Measurements from ENCODE around the gene TMUB1. TPM values are rescaled to one million over a fixed set of nuclear protein-coding genes. Genes with fewer than 3 reads are reported as not detected.
A peak's percentile ranks its signal among the peaks of the same experiment; 100 is the strongest.

Gene TMUB1
- total and polyA plus RNA-seq, 5 experiments from 2014 or later, result 41.8 to 70.6 (median 45.6) TPM

DNA sequence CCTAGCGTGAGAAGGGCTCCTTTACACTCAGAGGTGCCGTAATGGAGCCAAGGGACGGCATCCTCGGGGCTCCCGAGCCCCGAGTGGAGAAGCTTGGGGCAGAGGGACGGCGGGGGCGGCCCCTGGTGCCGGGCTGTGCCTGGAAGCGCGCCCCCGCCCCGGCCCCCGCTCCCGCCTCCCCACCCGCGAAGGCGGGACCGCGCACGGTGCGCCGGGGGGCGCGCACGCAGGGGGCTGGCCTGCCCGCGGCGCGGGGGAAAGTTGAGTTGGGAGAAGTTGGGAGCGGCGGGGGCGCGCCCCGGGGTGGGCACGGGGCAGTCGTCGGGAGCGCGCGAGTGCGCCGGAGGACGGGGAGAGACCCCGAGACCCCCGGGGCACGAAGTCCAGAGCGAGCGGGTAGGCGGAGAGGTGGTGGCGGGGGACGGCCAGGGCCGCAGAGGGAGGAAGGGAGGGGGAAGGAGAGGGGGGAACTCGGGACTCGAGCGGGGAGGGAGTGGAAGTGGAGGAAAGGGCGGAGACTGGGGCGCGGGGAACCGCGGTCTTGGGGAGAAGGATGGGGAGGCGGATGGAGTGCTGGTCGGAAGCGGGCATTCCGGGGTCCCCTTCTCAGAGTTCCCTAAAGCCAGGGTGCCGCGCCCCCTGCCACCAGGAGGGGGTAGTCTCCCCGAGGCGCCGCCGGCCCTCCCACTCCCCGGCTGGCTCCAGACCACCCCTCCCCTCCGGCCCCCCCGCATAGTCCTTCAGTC lies 23.8 kb downstream of the TMUB1 start, which contains the start of gene SLC4A2:
Gene SLC4A2, plus strand, starts transcription at position 223 of the 746 bp plus-strand sequence. CDS start 2,399 bp downstream, outside the sequence.
- POLR2A ChIA-PET, result interaction anchor here (1.0 to 5.2 kb wide), 6 partner anchors 20 to 49 kb away, joined by 3 to 42 read pairs (median 14); partner anchors contain the start of genes ABCB8, AGAP3, FASTK and TMUB1
- Mint-ChIP-seq H3K27me3 (no peaks in the 10 kb centered on the region), H3K36me3 (peaks cover 0 to 6% (median 0%) of the 10 kb centered on the region in 3 donors), H3K9me3 (no peaks in the 10 kb centered on the region), H3K4me1 (peaks cover 17 to 48% (median 42%) of the 10 kb centered on the region in 4 donors), H3K27ac (peak within 1 kb of the TSS; percentile 85 to 98 (median 96)), H3K4me3 (peak within 1 kb of the TSS; percentile 88 to 97 (median 94))
- DNase-seq (peak; percentile 52 to 79 (median 70)), ATAC-seq (peak in 1 of 2 donors; percentile 4)

DNA sequence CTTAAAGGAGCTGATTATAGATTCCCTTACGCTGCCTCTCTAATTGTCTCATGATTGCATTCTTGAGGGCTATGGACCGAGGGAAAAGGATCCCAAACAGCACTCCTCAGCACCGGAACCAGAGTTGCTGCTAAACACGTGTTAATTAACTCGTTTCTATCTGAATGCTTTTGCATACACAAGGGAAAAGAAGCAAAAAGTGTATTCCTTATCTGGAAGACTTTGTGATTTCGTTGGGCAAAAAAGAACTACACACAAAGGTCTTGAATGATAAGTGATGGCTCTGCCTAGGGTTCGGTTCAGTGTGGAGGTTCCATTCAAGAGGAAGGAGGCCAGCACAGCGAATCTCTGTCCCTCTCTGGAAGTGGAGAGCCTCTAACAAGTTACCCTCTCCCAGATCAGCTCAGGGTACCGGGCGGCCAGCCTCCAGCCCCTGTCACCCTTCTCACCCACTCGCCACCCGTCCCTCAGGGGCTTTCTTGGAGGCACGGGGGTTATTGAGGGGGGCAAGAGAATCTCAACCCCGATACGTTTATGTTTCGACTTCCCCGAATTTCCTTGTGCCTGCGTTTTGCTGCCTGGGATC lies 24.4 kb downstream of the TMUB1 start:
- Mint-ChIP-seq H3K4me3 (peak overlapping the region; percentile 88 to 97 (median 94)), H3K36me3 (peaks cover 0 to 3% (median 0%) of the 10 kb centered on the region in 3 donors), H3K9me3 (no peaks in the 10 kb centered on the region), H3K4me1 (peaks cover 17 to 53% (median 42%) of the 10 kb centered on the region in 4 donors), H3K27me3 (peaks cover 0 to 1% (median 0%) of the 10 kb centered on the region in 5 donors), H3K27ac (peak overlapping the region; percentile 85 to 98 (median 96))
- POLR2A ChIA-PET, result interaction anchor here (0.6 to 5.2 kb wide), 8 partner anchors 20 to 690 kb away, joined by 3 to 42 read pairs (median 12); partner anchors contain the start of genes ABCB8, AGAP3, ATG9B and FASTK
- DNase-seq (peak in 1 of 10 donors; percentile 13), ATAC-seq (no peak)

DNA sequence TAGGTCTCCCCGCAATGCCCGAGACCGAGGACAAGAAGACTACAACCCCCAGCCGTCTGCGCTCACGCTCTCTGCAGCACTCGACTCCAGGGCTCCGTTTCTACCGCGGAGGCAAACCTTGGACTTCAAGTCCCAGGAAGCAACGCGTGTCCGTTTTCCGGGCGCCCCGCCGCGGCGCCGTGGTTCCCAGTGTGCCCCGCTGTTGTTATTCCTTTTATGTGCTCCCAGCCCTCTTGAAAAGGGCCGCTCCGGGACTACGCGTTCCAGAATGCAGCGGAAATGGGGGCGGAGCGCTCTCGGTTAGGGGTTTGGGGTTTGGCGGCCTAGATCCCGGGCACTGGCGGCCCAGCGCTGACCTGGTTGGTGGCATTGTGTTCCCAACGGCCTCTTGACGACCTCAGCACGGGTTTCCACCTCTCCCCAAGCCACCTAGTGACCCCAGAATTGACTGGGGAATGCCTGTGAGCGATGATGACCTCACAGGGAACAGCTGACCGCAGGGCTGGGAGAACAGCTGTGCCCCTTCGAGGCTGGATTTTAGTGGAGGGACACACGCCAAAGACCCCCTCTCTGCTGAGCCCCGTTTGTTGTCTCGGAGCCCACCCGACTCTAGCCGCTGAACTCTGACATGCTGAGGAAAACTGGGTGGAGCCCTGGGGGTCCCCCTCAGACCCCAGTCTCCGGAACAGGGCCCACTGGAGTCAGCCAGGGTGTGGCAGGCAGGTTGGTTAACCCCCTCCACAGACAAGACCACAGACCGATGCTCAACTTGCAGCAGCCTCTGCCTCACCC lies 25.1 kb downstream of the TMUB1 start:
- peak overlapping the region; percentile 85 to 98 (median 96) for H3K27ac Mint-ChIP-seq
- H3K36me3 Mint-ChIP-seq, result peaks cover 0 to under 1% (median 0%) of the 10 kb centered on the region in 3 donors
- H3K27me3 Mint-ChIP-seq, result peaks cover 0 to 1% (median 0%) of the 10 kb centered on the region in 5 donors
- no peaks in the 10 kb centered on the region for H3K9me3 Mint-ChIP-seq
- POLR2A ChIA-PET, result interaction anchor here (0.6 to 5.2 kb wide), 8 partner anchors 21 to 689 kb away, joined by 3 to 42 read pairs (median 12); partner anchors contain the start of genes ABCB8, AGAP3, ATG9B and FASTK
- H3K4me1 Mint-ChIP-seq, result peaks cover 18 to 51% (median 44%) of the 10 kb centered on the region in 4 donors
- DNase-seq (peak; percentile 91 to 99 (median 98)), ATAC-seq (peak; percentile 91)
- H3K4me3 Mint-ChIP-seq, result peak overlapping the region; percentile 88 to 97 (median 94)

DNA sequence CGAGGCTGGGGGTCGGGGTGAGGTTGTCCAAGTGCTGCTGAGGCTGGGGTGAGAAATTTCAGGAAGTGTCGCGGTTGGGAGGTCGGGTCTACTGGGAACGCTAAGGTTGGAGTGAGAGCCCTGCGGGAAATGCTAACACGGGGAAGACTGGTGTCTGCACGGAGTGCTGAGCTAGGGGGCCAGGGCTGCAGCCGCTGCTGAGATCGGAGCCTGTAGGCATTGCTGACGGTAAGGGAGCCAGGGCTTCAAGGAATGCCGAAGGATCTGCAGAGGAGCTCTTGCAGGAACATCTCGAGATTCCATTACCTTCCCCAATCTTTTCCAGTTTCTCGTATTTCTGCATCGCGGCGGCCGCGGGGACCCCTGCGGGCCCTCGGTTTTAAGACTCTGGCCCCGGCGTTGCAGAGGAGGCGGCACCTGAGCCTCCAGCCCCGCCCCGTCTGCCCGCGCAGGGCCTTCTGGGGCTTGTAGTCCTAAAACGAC lies 25.7 kb downstream of the TMUB1 start, which contains the start of gene CDK5:
Gene CDK5, minus strand, starts transcription at position 392 of the 483 bp plus-strand sequence. Its CDS starts 49 bp downstream, at position 343.
- peak; percentile 6 to 13 for ATAC-seq
- Mint-ChIP-seq H3K27me3 (peaks cover 0 to 3% (median 0%) of the 10 kb centered on the region in 5 donors), H3K36me3 (no peaks in the 10 kb centered on the region), H3K4me1 (peaks cover 21 to 56% (median 49%) of the 10 kb centered on the region in 4 donors), H3K9me3 (no peaks in the 10 kb centered on the region), H3K4me3 (peak within 1 kb of the TSS; percentile 88 to 97 (median 94)), H3K27ac (peak within 1 kb of the TSS; percentile 85 to 98 (median 96))
- POLR2A ChIA-PET, result interaction anchor here (1.0 to 5.2 kb wide), 5 partner anchors 22 to 60 kb away, joined by 3 to 42 read pairs (median 23); partner anchors contain the start of genes ABCB8, AGAP3, FASTK and TMUB1
- DNase-seq, result no peak

DNA sequence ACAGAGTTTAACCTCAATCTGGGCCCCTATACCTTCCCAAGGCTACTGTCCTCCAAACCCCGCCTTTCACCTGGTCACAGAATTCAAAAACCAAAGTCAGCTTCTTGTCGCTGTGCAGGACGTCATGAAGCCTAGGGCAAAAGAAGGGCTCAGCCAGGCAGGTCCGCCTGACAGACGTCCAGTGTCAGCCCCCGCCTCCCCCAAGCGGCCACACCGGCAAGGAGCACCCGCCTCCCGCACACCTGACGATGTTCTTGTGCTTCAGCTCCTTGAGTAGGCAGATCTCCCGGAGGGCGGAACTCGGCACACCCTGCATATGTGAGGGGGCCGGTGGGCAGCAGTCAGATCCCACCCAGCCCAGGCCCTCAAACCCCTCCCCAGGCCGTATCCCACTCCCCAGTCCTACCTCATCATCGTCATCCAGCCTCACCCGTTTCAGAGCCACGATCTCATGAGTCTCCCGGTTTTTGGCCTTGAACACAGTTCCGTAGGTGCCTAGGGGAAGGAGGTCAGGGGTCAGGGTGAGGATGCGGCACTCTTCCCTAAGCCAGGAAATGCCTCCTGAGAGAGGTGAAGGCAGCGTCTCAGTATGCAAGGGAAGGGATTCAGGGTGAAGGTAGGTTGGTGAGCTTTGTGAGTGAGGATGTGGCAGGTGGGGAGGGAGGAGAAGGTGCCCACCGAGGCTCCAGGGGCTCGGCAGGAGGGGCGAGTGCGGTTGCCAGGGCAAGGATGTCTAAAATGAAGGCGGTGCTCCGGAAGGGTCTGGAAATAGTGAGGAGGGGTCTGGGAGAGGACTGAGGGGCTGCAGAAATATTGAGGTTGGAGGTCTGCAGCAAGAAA lies 26.4 kb downstream of the TMUB1 start:
- peaks cover 21 to 58% (median 51%) of the 10 kb centered on the region in 4 donors for H3K4me1 Mint-ChIP-seq
- H3K4me3 Mint-ChIP-seq, result peak overlapping the region; percentile 88 to 97 (median 94)
- ATAC-seq (no peak), DNase-seq (no peak)
- peak overlapping the region in 8 of 10 donors; percentile 31 to 97 (median 86) for H3K27ac Mint-ChIP-seq
- peaks cover 0 to 4% (median 0%) of the 10 kb centered on the region in 5 donors for H3K27me3 Mint-ChIP-seq
- no peaks in the 10 kb centered on the region for H3K36me3 Mint-ChIP-seq
- POLR2A ChIA-PET, result interaction anchor here (0.8 to 5.2 kb wide), 6 partner anchors 22 to 60 kb away, joined by 3 to 42 read pairs (median 22); partner anchors contain the start of genes ABCB8, AGAP3, FASTK and TMUB1
- H3K9me3 Mint-ChIP-seq, result no peaks in the 10 kb centered on the region

DNA sequence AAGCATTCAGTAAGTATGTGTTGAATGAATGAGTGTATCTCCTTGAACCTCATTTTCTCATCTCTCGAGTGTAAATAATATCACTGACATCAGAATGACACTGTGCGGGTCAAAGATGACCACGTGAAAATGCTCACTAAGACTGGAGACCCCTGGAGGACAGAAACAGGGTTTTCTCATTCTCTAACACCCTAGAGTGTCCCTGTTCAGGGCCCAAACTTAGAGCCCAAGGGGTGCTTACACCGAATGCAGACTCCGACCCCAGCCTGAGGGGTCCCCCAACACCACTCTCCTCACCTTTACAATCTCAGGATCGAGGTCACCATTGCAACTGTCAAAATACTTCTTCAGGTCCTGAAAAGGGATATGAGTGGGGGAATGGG lies 27.0 kb downstream of the TMUB1 start:
- H3K36me3 Mint-ChIP-seq, result no peaks in the 10 kb centered on the region
- DNase-seq, result no peak
- peaks cover 0 to 5% (median 0%) of the 10 kb centered on the region in 5 donors for H3K27me3 Mint-ChIP-seq
- no peak for ATAC-seq
- peaks cover 15 to 52% (median 48%) of the 10 kb centered on the region in 4 donors for H3K4me1 Mint-ChIP-seq
- no peak overlapping the region for H3K27ac Mint-ChIP-seq
- H3K4me3 Mint-ChIP-seq, result peak overlapping the region; percentile 59 to 97 (median 94)
- POLR2A ChIA-PET, result interaction anchor here (0.6 to 5.2 kb wide), 4 partner anchors 16 to 651 kb away, joined by 3 to 42 read pairs (median 4); partner anchors contain the start of genes ABCB8 and FASTK
- H3K9me3 Mint-ChIP-seq, result no peaks in the 10 kb centered on the region

DNA sequence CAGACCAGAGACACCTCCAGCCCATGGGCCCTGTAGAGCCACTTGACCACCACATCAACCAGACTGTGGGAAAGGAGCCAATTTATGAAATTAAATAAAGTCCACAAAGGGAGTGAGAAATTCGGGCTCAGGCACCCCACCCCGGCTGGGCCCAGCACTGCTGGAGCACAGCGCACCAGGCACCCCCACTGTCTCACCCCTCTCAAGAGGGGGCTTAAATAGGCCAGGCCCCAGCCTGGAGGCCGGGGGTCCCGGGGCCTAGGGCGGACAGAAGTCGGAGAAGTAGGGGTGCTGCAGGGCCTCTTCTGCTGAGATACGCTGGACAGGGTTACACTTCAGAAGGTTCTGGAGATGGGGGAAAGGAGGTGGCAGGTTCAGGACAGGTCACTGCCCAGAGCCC lies 29.5 kb downstream of the TMUB1 start:
- Mint-ChIP-seq H3K9me3 (no peaks in the 10 kb centered on the region), H3K27me3 (peaks cover 0 to 5% (median 0%) of the 10 kb centered on the region in 5 donors)

DNA sequence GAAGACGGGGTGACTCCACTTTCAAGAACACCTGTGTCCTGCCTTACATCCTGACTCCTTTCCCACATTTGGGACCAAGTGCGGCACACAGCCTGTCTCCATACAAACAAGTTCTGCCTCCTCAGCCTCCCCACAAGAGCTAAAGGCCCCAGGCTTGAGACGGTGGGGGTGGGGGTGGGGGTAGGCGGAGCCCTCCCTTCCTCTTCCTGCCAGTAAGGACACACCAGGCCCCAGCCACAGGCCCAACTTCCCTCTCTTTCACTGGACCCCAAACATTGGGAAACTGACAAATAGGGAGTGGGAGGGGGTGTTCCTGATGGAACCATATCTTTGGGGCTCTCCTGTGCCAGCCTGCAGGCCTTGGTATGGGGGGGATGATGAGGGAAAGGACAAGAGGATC lies 30.2 kb downstream of the TMUB1 start:
- Mint-ChIP-seq H3K27me3 (peaks cover 0 to 5% (median 0%) of the 10 kb centered on the region in 5 donors), H3K36me3 (no peaks in the 10 kb centered on the region), H3K4me1 (peaks cover 13 to 32% (median 26%) of the 10 kb centered on the region in 4 donors), H3K4me3 (peak overlapping the region in 1 of 10 donors; percentile 38), H3K27ac (no peak overlapping the region), H3K9me3 (no peaks in the 10 kb centered on the region)
- DNase-seq (no peak), ATAC-seq (no peak)
- POLR2A ChIA-PET, result interaction anchor here (0.7 kb wide), 1 partner anchor 34 kb away, joined by 3 read pairs; no protein-coding TSS in a partner anchor

More for the DNA sequence above, 29.5 kb downstream of the TMUB1 start:
- DNase-seq (no peak), ATAC-seq (no peak)
- POLR2A ChIA-PET, result no interaction called here
- Mint-ChIP-seq H3K36me3 (no peaks in the 10 kb centered on the region), H3K27ac (no peak overlapping the region), H3K4me3 (peak overlapping the region in 1 of 10 donors; percentile 22), H3K4me1 (peaks cover 17 to 37% (median 31%) of the 10 kb centered on the region in 4 donors)

DNA sequence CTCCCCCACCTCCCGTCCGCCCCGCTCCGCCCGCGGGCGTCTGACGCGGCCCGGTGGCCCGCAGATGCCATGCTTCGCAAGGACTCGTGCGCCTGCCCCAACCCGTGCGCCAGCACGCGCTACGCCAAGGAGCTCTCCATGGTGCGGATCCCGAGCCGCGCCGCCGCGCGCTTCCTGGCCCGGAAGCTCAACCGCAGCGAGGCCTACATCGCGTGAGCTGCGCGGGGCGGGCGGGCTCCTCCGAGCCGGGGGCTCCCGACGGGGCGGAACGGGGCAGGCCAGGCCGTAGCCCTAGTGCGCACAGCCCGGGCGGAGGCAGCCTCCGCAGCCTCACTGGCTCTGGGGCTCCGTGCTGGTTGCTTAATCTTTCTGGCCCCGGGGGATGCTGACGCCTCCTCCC lies 32.2 kb downstream of the TMUB1 start:
- DNase-seq (peak; percentile 26 to 79 (median 62)), ATAC-seq (peak; percentile 90 to 93)
- no peak overlapping the region for H3K4me3 Mint-ChIP-seq
- POLR2A ChIA-PET, result interaction anchor here (0.8 to 1.0 kb wide), 5 partner anchors 23 to 43 kb away, joined by 3 to 4 read pairs (median 3); partner anchors contain the start of gene ABCB8
- no peaks in the 10 kb centered on the region for H3K9me3 Mint-ChIP-seq
- peaks cover 0 to 5% (median 0%) of the 10 kb centered on the region in 5 donors for H3K27me3 Mint-ChIP-seq
- H3K36me3 Mint-ChIP-seq, result no peaks in the 10 kb centered on the region
- H3K27ac Mint-ChIP-seq, result no peak overlapping the region
- peaks cover 7 to 21% (median 12%) of the 10 kb centered on the region in 4 donors for H3K4me1 Mint-ChIP-seq

DNA sequence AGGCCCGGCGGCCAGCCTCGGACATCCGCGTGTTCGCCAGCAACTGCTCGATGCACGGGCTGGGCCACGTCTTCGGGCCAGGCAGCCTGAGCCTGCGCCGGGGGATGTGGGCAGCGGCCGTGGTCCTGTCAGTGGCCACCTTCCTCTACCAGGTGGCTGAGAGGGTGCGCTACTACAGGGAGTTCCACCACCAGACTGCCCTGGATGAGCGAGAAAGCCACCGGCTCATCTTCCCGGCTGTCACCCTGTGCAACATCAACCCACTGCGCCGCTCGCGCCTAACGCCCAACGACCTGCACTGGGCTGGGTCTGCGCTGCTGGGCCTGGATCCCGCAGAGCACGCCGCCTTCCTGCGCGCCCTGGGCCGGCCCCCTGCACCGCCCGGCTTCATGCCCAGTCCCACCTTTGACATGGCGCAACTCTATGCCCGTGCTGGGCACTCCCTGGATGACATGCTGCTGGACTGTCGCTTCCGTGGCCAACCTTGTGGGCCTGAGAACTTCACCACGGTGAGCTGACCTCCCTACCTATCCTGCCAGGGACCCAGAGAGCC lies 34.3 kb downstream of the TMUB1 start:
- H3K36me3 Mint-ChIP-seq, result peaks cover 0 to 12% (median 0%) of the 10 kb centered on the region in 3 donors
- H3K9me3 Mint-ChIP-seq, result no peaks in the 10 kb centered on the region
- H3K27ac Mint-ChIP-seq, result peak overlapping the region in 1 of 10 donors; percentile 55
- H3K4me1 Mint-ChIP-seq, result peaks cover 7 to 14% (median 12%) of the 10 kb centered on the region in 4 donors
- DNase-seq (no peak), ATAC-seq (no peak)
- POLR2A ChIA-PET, result no interaction called here
- peaks cover 0 to 4% (median 0%) of the 10 kb centered on the region in 5 donors for H3K27me3 Mint-ChIP-seq
- H3K4me3 Mint-ChIP-seq, result no peak overlapping the region

Data from naive thymus-derived CD8-positive, alpha-beta T cell (primary cell).